HEK293 (cell line): Measurements from ENCODE around the gene ZNF285.
"Not testable (repeated sequence)": the region's sequence is repeated elsewhere in the genome, so short reads cannot be mapped to it uniquely, and the experiment has no call there.

ENCODE experiments used
- CTCF ChIA-PET: fragments of 350-600 bp; formaldehyde crosslinking; extraction: SDS; loops from one replicate; lab custom pipeline; 2021; ENCODE audit warnings: antibody characterized with exemption; lab: Yijun Ruan, JAX
- POLR2A ChIA-PET: fragments of 300-600 bp; formaldehyde crosslinking; extraction: SDS; loops from one replicate; lab custom pipeline; 2020; ENCODE audit warnings: antibody characterized with exemption, inconsistent platforms; lab: Yijun Ruan, JAX
- H3K27ac ChIP-seq: fragments of 200-500 bp; sonication (Bioruptor generic); 2 replicates; pipeline ENCODE4 v1.5.1; 2014; ENCODE audit warnings: low read depth, low read length, control low read depth, inconsistent platforms; ENCODE audit errors: extremely low read depth
- H3K36me3 ChIP-seq, 2 experiments: fragments of 200-500 bp in 1 of 2; sonication (Bioruptor generic) in 1 of 2; 1 replicate in 1 of 2; 2 replicates in 1 of 2; pipeline ENCODE4 v1.5.1; 2014 to 2017; ENCODE audit warnings: inconsistent platforms in 2 of 2, low read length in 2 of 2; ENCODE audit not compliant: control insufficient read depth in 2 of 2, insufficient read depth in 1 of 2
- H3K4me1 ChIP-seq: fragments of 200-500 bp; sonication (Bioruptor generic); 2 replicates; pipeline ENCODE4 v1.5.1; 2014; ENCODE audit warnings: mild to moderate bottlenecking, low read length, inconsistent platforms; ENCODE audit not compliant: control insufficient read depth, insufficient read depth
- H3K4me3 ChIP-seq: 2 replicates; pipeline ENCODE4 v1.5.1; 2011; ENCODE audit warnings: low read depth, mild to moderate bottlenecking, control low read depth, low read length, moderate library complexity
- H3K9me3 ChIP-seq: fragments of 200-500 bp; sonication (Bioruptor generic); 2 replicates; pipeline ENCODE4 v1.5.1; 2014; ENCODE audit warnings: low read depth, low read length, inconsistent platforms; ENCODE audit not compliant: control insufficient read depth, insufficient read depth
- GLI4 ChIP-seq: fragments of 450-650 bp; formaldehyde crosslinking; IDR thresholded peaks from 2 replicates; pipeline ENCODE4 v1.5.1; 2016; ENCODE audit warnings: missing biosample characterization, missing genetic modification characterization
- GLIS1 ChIP-seq: fragments of 450-650 bp; formaldehyde crosslinking; IDR thresholded peaks from 2 replicates; pipeline ENCODE4 v1.5.1; 2016; ENCODE audit warnings: missing biosample characterization, missing genetic modification characterization
- PBX3 ChIP-seq: sonication (generic); formaldehyde crosslinking; IDR thresholded peaks from 2 replicates; pipeline ENCODE4 v1.8.1; 2022; ENCODE audit warnings: mild to moderate bottlenecking, moderate library complexity, missing genetic modification reagents
- ZNF133 ChIP-seq: fragments of 450-650 bp; formaldehyde crosslinking; IDR thresholded peaks from 2 replicates; pipeline ENCODE4 v1.5.1; 2016; ENCODE audit warnings: missing biosample characterization, missing genetic modification characterization
- ZNF140 ChIP-seq: fragments of 450-650 bp; formaldehyde crosslinking; IDR thresholded peaks from 2 replicates; pipeline ENCODE4 v1.5.1; 2016; ENCODE audit warnings: missing biosample characterization, missing genetic modification characterization
- ZNF157 ChIP-seq: fragments of 450-650 bp; formaldehyde crosslinking; IDR thresholded peaks from 2 replicates; pipeline ENCODE4 v1.5.1; 2016; ENCODE audit warnings: missing biosample characterization, missing genetic modification characterization
- ZNF404 ChIP-seq: fragments of 450-650 bp; formaldehyde crosslinking; IDR thresholded peaks from 2 replicates; pipeline ENCODE4 v1.5.1; 2017; ENCODE audit warnings: missing biosample characterization, missing genetic modification characterization
- ZNF473 ChIP-seq: fragments of 450-650 bp; formaldehyde crosslinking; IDR thresholded peaks from 2 replicates; pipeline ENCODE4 v1.5.1; 2017; ENCODE audit warnings: missing biosample characterization, missing genetic modification characterization
- ZNF521 ChIP-seq: fragments of 450-650 bp; formaldehyde crosslinking; IDR thresholded peaks from 2 replicates; pipeline ENCODE4 v1.5.1; 2017; ENCODE audit warnings: missing biosample characterization, mild to moderate bottlenecking, missing genetic modification characterization
- ZNF529 ChIP-seq: fragments of 450-650 bp; formaldehyde crosslinking; IDR thresholded peaks from 2 replicates; pipeline ENCODE4 v1.5.1; 2017; ENCODE audit warnings: missing genetic modification characterization, missing biosample characterization; ENCODE audit not compliant: insufficient replicate concordance
- ZNF621 ChIP-seq: fragments of 450-650 bp; formaldehyde crosslinking; IDR thresholded peaks from 2 replicates; pipeline ENCODE4 v1.5.1; 2017; ENCODE audit warnings: missing biosample characterization, missing genetic modification characterization
- ZNF670 ChIP-seq: fragments of 450-650 bp; formaldehyde crosslinking; IDR thresholded peaks from 2 replicates; pipeline ENCODE4 v1.5.1; 2016; ENCODE audit warnings: missing biosample characterization, missing genetic modification characterization, low read depth
- TF ChIP-seq, protein P1 (sequence below): fragments of 450-650 bp; formaldehyde crosslinking; IDR thresholded peaks from 2 replicates; pipeline ENCODE4 v1.5.1; 2017; ENCODE audit warnings: missing biosample characterization, missing genetic modification characterization
- TF ChIP-seq, protein P2 (sequence below): fragments of 450-650 bp; formaldehyde crosslinking; IDR thresholded peaks from 2 replicates; pipeline ENCODE4 v1.5.1; 2017; ENCODE audit warnings: missing biosample characterization, missing genetic modification characterization
- TF ChIP-seq, protein P3 (sequence below): fragments of 450-650 bp; formaldehyde crosslinking; IDR thresholded peaks from 2 replicates; pipeline ENCODE4 v1.5.1; 2016; ENCODE audit warnings: missing biosample characterization, missing genetic modification characterization

ZNF285 gene

GRCh38 chr19:44435441-44435840 is 34.0 kb upstream of the ZNF285 start (continued):
- TF ChIP-seq PBX3 (CRISPR knock-in tag): no peak
- TF ChIP-seq, protein P1, sequence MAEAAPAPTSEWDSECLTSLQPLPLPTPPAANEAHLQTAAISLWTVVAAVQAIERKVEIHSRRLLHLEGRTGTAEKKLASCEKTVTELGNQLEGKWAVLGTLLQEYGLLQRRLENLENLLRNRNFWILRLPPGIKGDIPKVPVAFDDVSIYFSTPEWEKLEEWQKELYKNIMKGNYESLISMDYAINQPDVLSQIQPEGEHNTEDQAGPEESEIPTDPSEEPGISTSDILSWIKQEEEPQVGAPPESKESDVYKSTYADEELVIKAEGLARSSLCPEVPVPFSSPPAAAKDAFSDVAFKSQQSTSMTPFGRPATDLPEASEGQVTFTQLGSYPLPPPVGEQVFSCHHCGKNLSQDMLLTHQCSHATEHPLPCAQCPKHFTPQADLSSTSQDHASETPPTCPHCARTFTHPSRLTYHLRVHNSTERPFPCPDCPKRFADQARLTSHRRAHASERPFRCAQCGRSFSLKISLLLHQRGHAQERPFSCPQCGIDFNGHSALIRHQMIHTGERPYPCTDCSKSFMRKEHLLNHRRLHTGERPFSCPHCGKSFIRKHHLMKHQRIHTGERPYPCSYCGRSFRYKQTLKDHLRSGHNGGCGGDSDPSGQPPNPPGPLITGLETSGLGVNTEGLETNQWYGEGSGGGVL (tag by site-specific recombination): no peak
- no peak for TF ChIP-seq ZNF621
- TF ChIP-seq ZNF133 (tag by site-specific recombination): no peak
- no peak for TF ChIP-seq ZNF404 (tag by site-specific recombination)
- TF ChIP-seq ZNF140: no peak
- TF ChIP-seq, protein P2, sequence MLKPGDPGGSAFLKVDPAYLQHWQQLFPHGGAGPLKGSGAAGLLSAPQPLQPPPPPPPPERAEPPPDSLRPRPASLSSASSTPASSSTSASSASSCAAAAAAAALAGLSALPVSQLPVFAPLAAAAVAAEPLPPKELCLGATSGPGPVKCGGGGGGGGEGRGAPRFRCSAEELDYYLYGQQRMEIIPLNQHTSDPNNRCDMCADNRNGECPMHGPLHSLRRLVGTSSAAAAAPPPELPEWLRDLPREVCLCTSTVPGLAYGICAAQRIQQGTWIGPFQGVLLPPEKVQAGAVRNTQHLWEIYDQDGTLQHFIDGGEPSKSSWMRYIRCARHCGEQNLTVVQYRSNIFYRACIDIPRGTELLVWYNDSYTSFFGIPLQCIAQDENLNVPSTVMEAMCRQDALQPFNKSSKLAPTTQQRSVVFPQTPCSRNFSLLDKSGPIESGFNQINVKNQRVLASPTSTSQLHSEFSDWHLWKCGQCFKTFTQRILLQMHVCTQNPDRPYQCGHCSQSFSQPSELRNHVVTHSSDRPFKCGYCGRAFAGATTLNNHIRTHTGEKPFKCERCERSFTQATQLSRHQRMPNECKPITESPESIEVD (tag by site-specific recombination): no peak
- no peak for TF ChIP-seq ZNF157
- no peak for TF ChIP-seq ZNF670 (tag by site-specific recombination)
- no peak for TF ChIP-seq ZNF529
- TF ChIP-seq, all 188 proteins: peak for 0

GRCh38 chr19:44430956-44431355 is 29.5 kb upstream of the ZNF285 start:
- Histone ChIP-seq H3K4me3 (no peak overlapping the region), H3K4me1 (no peaks in the 10 kb centered on the region), H3K36me3 (peaks cover 0 to 32% of the 10 kb centered on the region in 2 experiments), H3K9me3 (peaks cover 3% of the 10 kb centered on the region), H3K27ac (no peak overlapping the region)
- ChIA-PET POLR2A (no interaction called here), CTCF (no interaction called here)
- TF ChIP-seq ZNF157: no peak
- TF ChIP-seq ZNF521 (tag by site-specific recombination): no peak
- TF ChIP-seq, protein P3, sequence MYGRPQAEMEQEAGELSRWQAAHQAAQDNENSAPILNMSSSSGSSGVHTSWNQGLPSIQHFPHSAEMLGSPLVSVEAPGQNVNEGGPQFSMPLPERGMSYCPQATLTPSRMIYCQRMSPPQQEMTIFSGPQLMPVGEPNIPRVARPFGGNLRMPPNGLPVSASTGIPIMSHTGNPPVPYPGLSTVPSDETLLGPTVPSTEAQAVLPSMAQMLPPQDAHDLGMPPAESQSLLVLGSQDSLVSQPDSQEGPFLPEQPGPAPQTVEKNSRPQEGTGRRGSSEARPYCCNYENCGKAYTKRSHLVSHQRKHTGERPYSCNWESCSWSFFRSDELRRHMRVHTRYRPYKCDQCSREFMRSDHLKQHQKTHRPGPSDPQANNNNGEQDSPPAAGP (tag by site-specific recombination): no peak
- no peak for TF ChIP-seq GLI4
- no peak for TF ChIP-seq ZNF473
- no peak for TF ChIP-seq GLIS1 (tag by site-specific recombination)

DNA sequence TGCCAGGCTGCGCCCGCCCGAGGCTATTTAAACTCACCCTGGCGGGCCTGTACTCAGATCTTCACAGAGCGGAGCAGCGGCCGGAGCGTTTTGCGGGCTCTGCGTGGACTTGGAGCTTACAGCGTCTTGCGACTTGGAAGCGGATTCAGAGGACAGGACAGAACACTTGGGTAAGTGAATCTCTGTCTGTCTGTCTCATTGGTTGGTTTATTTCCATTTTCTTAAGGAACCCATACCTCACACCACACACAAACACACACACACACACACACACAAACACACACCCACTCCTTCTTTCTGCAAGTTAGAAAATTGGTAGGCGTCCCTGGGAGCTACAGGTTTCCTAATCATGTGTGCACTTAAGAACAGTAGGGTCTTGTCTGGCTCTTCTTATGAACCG is 14.1 kb upstream of the ZNF285 start:
- H3K9me3 ChIP-seq, H3K27ac ChIP-seq, H3K36me3 ChIP-seq, H3K4me1 ChIP-seq, POLR2A ChIA-PET, H3K4me3 ChIP-seq, CTCF ChIA-PET: not testable (repeated sequence)

DNA sequence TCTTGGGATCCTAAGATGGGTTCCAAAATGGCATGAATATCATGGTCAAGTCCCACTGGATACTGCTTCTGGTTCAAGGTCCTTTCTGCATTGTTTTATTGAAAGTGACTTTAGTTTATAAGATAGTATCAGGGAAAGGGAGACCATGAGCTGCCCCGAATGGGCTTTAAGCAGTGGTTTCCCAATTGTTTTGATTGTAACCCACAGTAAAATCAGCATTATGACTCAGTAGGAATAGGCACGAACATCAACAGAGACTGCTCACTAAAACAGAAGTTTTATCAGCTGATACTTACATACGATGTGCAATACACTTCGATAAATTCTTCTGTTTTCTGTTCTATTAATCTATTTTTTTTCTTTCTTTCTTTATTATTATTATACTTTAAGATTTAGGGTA is 12.1 kb downstream of the ZNF285 start:
- H3K4me3 ChIP-seq, H3K9me3 ChIP-seq, H3K4me1 ChIP-seq, H3K36me3 ChIP-seq, POLR2A ChIA-PET, H3K27ac ChIP-seq, CTCF ChIA-PET: not testable (repeated sequence)
